ENCODE measurements around the gene NR0B1. TPM values are rescaled to one million over a fixed set of nuclear protein-coding genes. Genes with fewer than 3 reads are reported as not detected.

NR0B1 gene
- polyA plus RNA-seq, 2 of the 4 experiments (the other 2 are of a cell fraction), result 17.9 to 26.6 TPM

GRCh38 chrX:30317308-30317707, 8.1 kb upstream of the NR0B1 start:
- no peak for FAIRE-seq
- peak in 1 of 2 experiments; percentile 34; a peak in 1 of 6 replicates for ATAC-seq

GRCh38 chrX:30313322-30313721, 4.1 kb upstream of the NR0B1 start:
- ChIA-PET CTCF (no interaction called here), POLR2A (no interaction called here)
- ATAC-seq (no peak), FAIRE-seq (no peak), DNase-seq (ENCODE audit: low read depth in 1 of 2, low spot score in 1 of 2) (no peak)
- Histone ChIP-seq H3K4me2 (no peak overlapping the region), H3K4me3 (no peak overlapping the region), H3K27ac (no peak overlapping the region), H3K4me1 (no peaks in the 10 kb centered on the region), H3K9me3 (no peaks in the 10 kb centered on the region)
- TF ChIP-seq CHD4 (IDR thresholded peaks at IDR 0.05; ENCODE audit: borderline replicate concordance) (no peak), HOXA7 (CRISPR knock-in tag; IDR thresholded peaks at IDR 0.05) (no peak), NPAS2 (CRISPR knock-in tag; IDR thresholded peaks at IDR 0.05; ENCODE audit: borderline replicate concordance) (no peak), NFE2L2 (conservative IDR thresholded peaks at IDR 0.05; ENCODE audit: low read length) (no peak), ELK1 (IDR thresholded peaks at IDR 0.05; ENCODE audit: low read depth, low read length) (no peak), BCL3 (IDR thresholded peaks at IDR 0.05) (no peak), RAD21 (conservative IDR thresholded peaks at IDR 0.05 in 1 of 2, IDR thresholded peaks at IDR 0.05 in 1 of 2) (no peak), MAX (IDR thresholded peaks at IDR 0.05) (no peak), RCOR1 (IDR thresholded peaks at IDR 0.05; ENCODE audit: low read depth, low read length) (no peak), POLR2AphosphoS2 (conservative IDR thresholded peaks at IDR 0.05; ENCODE audit: low read length) (no peak), ESRRA (IDR thresholded peaks at IDR 0.05; ENCODE audit: borderline replicate concordance, low read length) (no peak), CBX2 (IDR thresholded peaks at IDR 0.05; ENCODE audit: borderline replicate concordance, low read depth) (no peak), REST (IDR thresholded peaks at IDR 0.05) (no peak), E2F6 (IDR thresholded peaks at IDR 0.05; ENCODE audit: borderline replicate concordance, low read depth) (no peak), KDM1A (IDR thresholded peaks at IDR 0.05; ENCODE audit: low read depth) (no peak), RNF2 (IDR thresholded peaks at IDR 0.05; ENCODE audit: borderline replicate concordance, low read depth) (no peak), MAZ (IDR thresholded peaks at IDR 0.05; ENCODE audit: borderline replicate concordance, low read depth, low read length) (no peak)
- WGBS (ENCODE audit: missing lambda C conversion rate), result 81% methylated on average over 3 of the region's 3 CpGs

More at GRCh38 chrX:30317308-30317707, 8.1 kb upstream of the NR0B1 start:
- ChIA-PET CTCF (interaction anchor here (2.3 kb wide), 1 partner anchor 8 kb away, joined by 5 read pairs; the partner anchor contains the start of gene NR0B1), POLR2A (no interaction called here)
- WGBS (ENCODE audit: missing lambda C conversion rate), result 100% methylated on average over 1 of the region's 1 CpG
- Histone ChIP-seq H3K4me1 (no peaks in the 10 kb centered on the region), H3K4me2 (no peak overlapping the region), H3K4me3 (no peak overlapping the region), H3K27ac (no peak overlapping the region), H3K9me3 (no peaks in the 10 kb centered on the region)
- no peak for TF ChIP-seq HDAC2 (IDR thresholded peaks at IDR 0.05)
- TF ChIP-seq ZNF302 (CRISPR knock-in tag; IDR thresholded peaks at IDR 0.05), result no peak
- TF ChIP-seq HES2 (IDR thresholded peaks at IDR 0.05), result no peak
- TF ChIP-seq NR3C1 (IDR thresholded peaks at IDR 0.05), result no peak
- no peak for TF ChIP-seq PHF8 (IDR thresholded peaks at IDR 0.05; ENCODE audit: borderline replicate concordance, low read depth)
- DNase-seq (ENCODE audit: low read depth in 1 of 2, low spot score in 1 of 2), result no peak
